HL-60 (cell line): Measurements from ENCODE around the gene TMEM132A.

Experiments
- CTCF ChIP-seq: IDR thresholded peaks from one replicate; pipeline ENCODE4 v1.5.1; 2011; ENCODE audit warnings: low read length, control low read depth, inconsistent platforms; ENCODE audit not compliant: insufficient read depth
- GABPA ChIP-seq: IDR thresholded peaks from 2 replicates; pipeline ENCODE4 v1.6.1; 2012; ENCODE audit warnings: low read depth
- POLR2AphosphoS5 ChIP-seq: IDR thresholded peaks from 2 replicates; pipeline ENCODE4 v1.6.1; 2012; ENCODE audit warnings: low read depth
- SPI1 ChIP-seq: IDR thresholded peaks from 2 replicates; pipeline ENCODE4 v1.6.1; 2012; ENCODE audit warnings: low read depth, mild to moderate bottlenecking, borderline replicate concordance
- TF ChIP-seq, protein P1 (sequence below): IDR thresholded peaks from 2 replicates; pipeline ENCODE4 v1.6.1; 2012; ENCODE audit warnings: low read depth; ENCODE audit not compliant: insufficient replicate concordance

GRCh38 chr11:60928563-60929001 lies 4.3 kb downstream of the TMEM132A start:
- TF ChIP-seq SPI1 (no peak), CTCF (no peak), GABPA (no peak), POLR2AphosphoS5 (no peak)
- TF ChIP-seq, protein P1, sequence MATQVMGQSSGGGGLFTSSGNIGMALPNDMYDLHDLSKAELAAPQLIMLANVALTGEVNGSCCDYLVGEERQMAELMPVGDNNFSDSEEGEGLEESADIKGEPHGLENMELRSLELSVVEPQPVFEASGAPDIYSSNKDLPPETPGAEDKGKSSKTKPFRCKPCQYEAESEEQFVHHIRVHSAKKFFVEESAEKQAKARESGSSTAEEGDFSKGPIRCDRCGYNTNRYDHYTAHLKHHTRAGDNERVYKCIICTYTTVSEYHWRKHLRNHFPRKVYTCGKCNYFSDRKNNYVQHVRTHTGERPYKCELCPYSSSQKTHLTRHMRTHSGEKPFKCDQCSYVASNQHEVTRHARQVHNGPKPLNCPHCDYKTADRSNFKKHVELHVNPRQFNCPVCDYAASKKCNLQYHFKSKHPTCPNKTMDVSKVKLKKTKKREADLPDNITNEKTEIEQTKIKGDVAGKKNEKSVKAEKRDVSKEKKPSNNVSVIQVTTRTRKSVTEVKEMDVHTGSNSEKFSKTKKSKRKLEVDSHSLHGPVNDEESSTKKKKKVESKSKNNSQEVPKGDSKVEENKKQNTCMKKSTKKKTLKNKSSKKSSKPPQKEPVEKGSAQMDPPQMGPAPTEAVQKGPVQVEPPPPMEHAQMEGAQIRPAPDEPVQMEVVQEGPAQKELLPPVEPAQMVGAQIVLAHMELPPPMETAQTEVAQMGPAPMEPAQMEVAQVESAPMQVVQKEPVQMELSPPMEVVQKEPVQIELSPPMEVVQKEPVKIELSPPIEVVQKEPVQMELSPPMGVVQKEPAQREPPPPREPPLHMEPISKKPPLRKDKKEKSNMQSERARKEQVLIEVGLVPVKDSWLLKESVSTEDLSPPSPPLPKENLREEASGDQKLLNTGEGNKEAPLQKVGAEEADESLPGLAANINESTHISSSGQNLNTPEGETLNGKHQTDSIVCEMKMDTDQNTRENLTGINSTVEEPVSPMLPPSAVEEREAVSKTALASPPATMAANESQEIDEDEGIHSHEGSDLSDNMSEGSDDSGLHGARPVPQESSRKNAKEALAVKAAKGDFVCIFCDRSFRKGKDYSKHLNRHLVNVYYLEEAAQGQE, result no peak
